Keratinocyte (primary cell): ENCODE measurements around the gene HSBP1L1. TPM values are rescaled to one million over a fixed set of nuclear protein-coding genes. Genes with fewer than 3 reads are reported as not detected.

Experiments used
- DNase-seq: peaks from one replicate; pipeline ENCODE4 v3.0.0-alpha.2; 2011; ENCODE audit warnings: low read depth, missing footprints, low spot score
- FAIRE-seq: peaks from 2 replicates; lab custom pipeline; 2011; peaks lifted over from hg19 to GRCh38; lab: Jason Lieb, UNC
- H2AFZ ChIP-seq: 2 replicates; pipeline ENCODE4 v1.6.0; 2012; ENCODE audit warnings: low read length, control low read depth, inconsistent platforms; ENCODE audit not compliant: control insufficient read depth
- H3K27ac ChIP-seq: 2 replicates; pipeline ENCODE4 v1.5.1; 2011; ENCODE audit warnings: low read length; ENCODE audit not compliant: control insufficient read depth, insufficient read depth
- H3K27me3 ChIP-seq: 3 replicates; pipeline ENCODE4 v1.6.0; 2011; ENCODE audit warnings: low read length; ENCODE audit not compliant: control insufficient read depth, insufficient read depth; ENCODE audit errors: extremely low read depth
- H3K36me3 ChIP-seq, 2 experiments: 2 replicates in 1 of 2; 3 replicates in 1 of 2; pipeline ENCODE4 v1.5.1; 2011; ENCODE audit warnings: low read length in 2 of 2, mild to moderate bottlenecking in 1 of 2; ENCODE audit not compliant: control insufficient read depth in 2 of 2, insufficient read depth in 2 of 2; ENCODE audit errors: extremely low read depth in 1 of 2
- H3K4me1 ChIP-seq: 3 replicates; pipeline ENCODE4 v1.5.1; 2011; ENCODE audit warnings: low read length; ENCODE audit not compliant: control insufficient read depth, insufficient read depth; ENCODE audit errors: extremely low read depth
- H3K4me2 ChIP-seq: 3 replicates; pipeline ENCODE4 v1.6.0; 2011; ENCODE audit warnings: low read depth, low read length; ENCODE audit not compliant: control insufficient read depth, insufficient read depth; ENCODE audit errors: extremely low read depth
- H3K4me3 ChIP-seq, 3 experiments: fragments of 200-600 bp in 1 of 3; sonication (generic) in 1 of 3; 2 replicates in 2 of 3; 3 replicates in 1 of 3; pipeline ENCODE4 v1.5.1; 2011 to 2016; ENCODE audit warnings: low read length in 3 of 3, mild to moderate bottlenecking in 3 of 3, control low read depth in 2 of 3, inconsistent platforms in 1 of 3, low read depth in 1 of 3, mixed read lengths in 1 of 3, mixed run types in 1 of 3, moderate library complexity in 1 of 3; ENCODE audit not compliant: control insufficient read depth in 2 of 3, insufficient read depth in 2 of 3; ENCODE audit errors: extremely low read depth in 1 of 3
- H3K79me2 ChIP-seq: 2 replicates; pipeline ENCODE4 v1.6.0; 2012; ENCODE audit warnings: low read length; ENCODE audit not compliant: control insufficient read depth, insufficient read depth
- H3K9ac ChIP-seq: 3 replicates; pipeline ENCODE4 v1.6.0; 2011; ENCODE audit warnings: low read length; ENCODE audit not compliant: control insufficient read depth, insufficient read depth; ENCODE audit errors: extremely low read depth
- H3K9me1 ChIP-seq: 3 replicates; pipeline ENCODE4 v1.6.0; 2011; ENCODE audit warnings: low read length; ENCODE audit not compliant: control insufficient read depth, insufficient read depth; ENCODE audit errors: extremely low read depth
- H3K9me3 ChIP-seq: 2 replicates; pipeline ENCODE4 v1.5.1; 2012; ENCODE audit warnings: low read depth, low read length; ENCODE audit not compliant: control insufficient read depth
- H4K20me1 ChIP-seq: 3 replicates; pipeline ENCODE4 v1.6.0; 2011; ENCODE audit warnings: low read length; ENCODE audit not compliant: control insufficient read depth, insufficient read depth; ENCODE audit errors: extremely low read depth
- EZH2 ChIP-seq: IDR thresholded peaks from one replicate; pipeline ENCODE4 v1.6.1; 2012; ENCODE audit warnings: inconsistent platforms, mild to moderate bottlenecking, low read length, moderate library complexity
- dilution Hi-C: fragments of 300-500 bp; cut with MboI; formaldehyde crosslinking; loops from one replicate; pipeline ENCODE4 v1.7.0; 2020; ENCODE audit warnings: low sequenced_read_pairs; ENCODE audit not compliant: extremely low pct_ligation_motif_present
- polyA plus RNA-seq, 5 experiments: library from polyadenylated mRNA; depleted of rRNA in 3 of 5; stranded (reverse) in 3 of 5; stranded (forward) in 1 of 5; unstranded in 1 of 5; fragments of >200 nt; gene quantifications; 1 replicate in 1 of 5; 2 replicates in 3 of 5; 3 replicates in 1 of 5; pipeline versions ENCODE4 v1.2.1 to v1.2.3, GENCODE V29; 2011 to 2012; ENCODE audit warnings: missing spikeins in 2 of 5, low read depth in 1 of 5, low replicate concordance in 1 of 5
- TF ChIP-seq, protein P1 (sequence below), 3 experiments: IDR thresholded peaks in 1 of 3; conservative IDR thresholded peaks in 1 of 3; optimal IDR thresholded peaks in 1 of 3; 2 replicates in 2 of 3; 3 replicates in 1 of 3; pipeline versions ENCODE3 to v1.5.1; 2011; ENCODE audit warnings: low read length in 3 of 3, mild to moderate bottlenecking in 3 of 3, moderate library complexity in 2 of 3, control low read depth in 1 of 3, inconsistent platforms in 1 of 3; ENCODE audit not compliant: insufficient read depth in 2 of 3; ENCODE audit errors: extremely low read depth in 1 of 3

The HSBP1L1 gene
- polyA plus RNA-seq, 1 donor (not counting 4 experiments of a cell fraction or from before 2014, with no cell fraction given) = 49.6 TPM

GRCh38 chr18:80004600-80005342 lies 40.3 kb downstream of the HSBP1L1 start:
- FAIRE-seq = no peak

GRCh38 chr18:80006724-80007123 lies 42.3 kb downstream of the HSBP1L1 start:
- Histone ChIP-seq H3K36me3 (no peaks in the 10 kb centered on the region), H3K4me1 (no peaks in the 10 kb centered on the region), H3K27me3 (no peaks in the 10 kb centered on the region), H3K79me2 (no peaks in the 10 kb centered on the region), H4K20me1 (no peaks in the 10 kb centered on the region), H3K27ac (no peak overlapping the region), H3K4me3 (no peak overlapping the region), H3K9ac (no peak overlapping the region), H3K9me1 (no peaks in the 10 kb centered on the region), H3K4me2 (no peak overlapping the region), H2AFZ (no peak overlapping the region), H3K9me3 (no peaks in the 10 kb centered on the region)
- TF ChIP-seq EZH2 = no peak
- TF ChIP-seq, protein P1, sequence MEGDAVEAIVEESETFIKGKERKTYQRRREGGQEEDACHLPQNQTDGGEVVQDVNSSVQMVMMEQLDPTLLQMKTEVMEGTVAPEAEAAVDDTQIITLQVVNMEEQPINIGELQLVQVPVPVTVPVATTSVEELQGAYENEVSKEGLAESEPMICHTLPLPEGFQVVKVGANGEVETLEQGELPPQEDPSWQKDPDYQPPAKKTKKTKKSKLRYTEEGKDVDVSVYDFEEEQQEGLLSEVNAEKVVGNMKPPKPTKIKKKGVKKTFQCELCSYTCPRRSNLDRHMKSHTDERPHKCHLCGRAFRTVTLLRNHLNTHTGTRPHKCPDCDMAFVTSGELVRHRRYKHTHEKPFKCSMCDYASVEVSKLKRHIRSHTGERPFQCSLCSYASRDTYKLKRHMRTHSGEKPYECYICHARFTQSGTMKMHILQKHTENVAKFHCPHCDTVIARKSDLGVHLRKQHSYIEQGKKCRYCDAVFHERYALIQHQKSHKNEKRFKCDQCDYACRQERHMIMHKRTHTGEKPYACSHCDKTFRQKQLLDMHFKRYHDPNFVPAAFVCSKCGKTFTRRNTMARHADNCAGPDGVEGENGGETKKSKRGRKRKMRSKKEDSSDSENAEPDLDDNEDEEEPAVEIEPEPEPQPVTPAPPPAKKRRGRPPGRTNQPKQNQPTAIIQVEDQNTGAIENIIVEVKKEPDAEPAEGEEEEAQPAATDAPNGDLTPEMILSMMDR (optimal IDR thresholded peaks at IDR 0.05 in 1 of 3, IDR thresholded peaks at IDR 0.05 in 1 of 3, conservative IDR thresholded peaks at IDR 0.05 in 1 of 3; ENCODE audit: extremely low read depth in 1 of 3, insufficient read depth in 2 of 3, low read length in 3 of 3) = no peak
- dilution Hi-C loops = no loop called here
- DNase-seq (no peak), FAIRE-seq (no peak)

More at GRCh38 chr18:80004600-80005342, 40.3 kb downstream of the HSBP1L1 start:
- Histone ChIP-seq H3K4me3 (no peak overlapping the region), H3K79me2 (no peaks in the 10 kb centered on the region), H3K4me2 (no peak overlapping the region), H3K9me1 (no peaks in the 10 kb centered on the region), H3K27me3 (no peaks in the 10 kb centered on the region), H4K20me1 (no peaks in the 10 kb centered on the region), H3K36me3 (no peaks in the 10 kb centered on the region), H3K4me1 (no peaks in the 10 kb centered on the region), H3K9me3 (peaks cover 3% of the 10 kb centered on the region), H2AFZ (no peak overlapping the region), H3K9ac (no peak overlapping the region), H3K27ac (no peak overlapping the region)
- no peak for DNase-seq
- TF ChIP-seq, protein P1 (optimal IDR thresholded peaks at IDR 0.05 in 1 of 3, IDR thresholded peaks at IDR 0.05 in 1 of 3, conservative IDR thresholded peaks at IDR 0.05 in 1 of 3; ENCODE audit: extremely low read depth in 1 of 3, insufficient read depth in 2 of 3, low read length in 3 of 3) = no peak
- no peak for TF ChIP-seq EZH2
- dilution Hi-C loops = no loop called here
